Islet of Langerhans (tissue), 1 donor: ENCODE data around the gene S100PBP.
"Not testable (repeated sequence)": the region's sequence is repeated elsewhere in the genome, so short reads cannot be mapped to it uniquely, and the experiment has no call there.

Source experiments
- FAIRE-seq: peaks from one replicate; lab custom pipeline; 2011; peaks lifted over from hg19 to GRCh38; lab: Jason Lieb, UNC

Gene S100PBP

GRCh38 chr1:32786856-32787255 is 30.6 kb upstream of the S100PBP start:
- no peak for FAIRE-seq

- FAIRE-seq, result not testable (repeated sequence)
Measured at GRCh38 chr1:32789356-32789755, 28.1 kb upstream of the S100PBP start.

DNA sequence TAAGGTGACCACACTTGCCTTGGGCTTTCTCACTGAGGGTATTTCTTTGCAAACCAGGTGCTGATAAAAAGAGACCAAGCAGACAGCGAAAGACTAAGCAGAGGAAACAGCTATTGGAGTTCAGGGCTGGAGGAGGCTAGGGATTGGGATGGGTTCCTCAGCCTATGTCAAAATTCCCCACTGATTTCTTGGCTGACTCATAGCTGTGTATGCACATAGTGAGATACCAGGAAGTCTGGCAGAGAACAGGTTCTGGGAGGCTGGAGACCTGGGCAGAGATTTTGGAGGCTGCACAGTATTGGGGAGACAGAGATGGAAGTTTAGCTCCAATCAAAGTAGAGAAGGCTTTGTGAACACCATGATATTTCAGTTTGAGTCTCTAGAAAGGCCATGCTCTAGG is 25.6 kb upstream of the S100PBP start:
- FAIRE-seq, result no peak

DNA sequence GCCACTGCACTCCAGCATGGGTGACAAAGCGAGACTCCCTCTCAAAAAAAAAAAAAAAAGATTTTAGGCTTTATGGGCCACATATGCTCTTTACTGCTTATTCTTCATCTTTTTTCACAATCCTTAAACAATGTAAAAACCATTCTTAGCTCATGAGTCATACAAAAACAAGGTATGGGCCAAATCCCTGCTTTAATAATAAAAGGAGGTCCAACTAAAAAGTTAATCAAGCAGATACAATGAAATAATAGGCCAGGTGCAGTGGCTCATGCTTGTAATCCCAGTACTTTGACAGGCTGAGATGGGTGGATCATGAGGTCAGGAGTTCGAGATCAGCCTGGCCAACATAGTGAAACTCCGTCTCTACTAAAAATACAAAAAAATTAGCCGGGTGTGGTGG is 21.7 kb upstream of the S100PBP start:
- FAIRE-seq, result not testable (repeated sequence)

- FAIRE-seq, result no peak
Measured at GRCh38 chr1:32797456-32797855, 20.0 kb upstream of the S100PBP start.

- FAIRE-seq, result no peak
Measured at GRCh38 chr1:32798191-32798590, 19.3 kb upstream of the S100PBP start.

GRCh38 chr1:32798679-32799416 is 18.6 kb upstream of the S100PBP start:
- FAIRE-seq, result no peak

DNA sequence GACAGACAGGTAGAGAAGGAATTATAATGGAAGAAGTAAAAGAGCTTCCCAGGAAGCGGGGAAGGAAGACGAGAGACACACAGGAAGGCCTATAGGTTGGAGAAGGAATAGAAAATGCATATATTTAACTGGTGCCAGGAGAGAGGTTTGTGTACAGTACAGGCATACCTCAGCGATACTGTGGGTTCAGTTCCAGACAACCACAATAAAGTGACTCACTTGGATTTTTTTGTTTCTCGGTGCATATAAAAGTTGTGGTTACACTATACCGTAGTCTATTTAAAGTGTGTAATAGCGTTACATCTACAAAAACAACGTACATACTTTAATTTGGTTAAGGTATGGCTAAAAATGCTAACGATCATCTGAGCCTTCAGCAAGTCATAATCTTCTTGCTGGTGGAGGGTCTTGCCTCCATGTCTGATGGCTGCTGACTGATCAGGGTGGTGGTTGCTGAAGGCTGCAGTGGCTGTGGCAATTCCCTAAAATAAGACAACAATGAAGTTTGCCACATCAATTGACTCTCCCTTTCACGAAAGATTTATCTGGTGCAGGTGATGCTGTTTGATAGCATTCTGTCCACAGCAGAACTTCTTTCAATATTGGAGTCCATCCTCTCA is 16.2 kb upstream of the S100PBP start:
- FAIRE-seq, result no peak

GRCh38 chr1:32804460-32804859 is 13.0 kb upstream of the S100PBP start:
- FAIRE-seq, result not testable (repeated sequence)

- no peak for FAIRE-seq
Measured at GRCh38 chr1:32806290-32806689, 11.2 kb upstream of the S100PBP start.

GRCh38 chr1:32806910-32807523 is 10.4 kb upstream of the S100PBP start:
- FAIRE-seq, result no peak

DNA sequence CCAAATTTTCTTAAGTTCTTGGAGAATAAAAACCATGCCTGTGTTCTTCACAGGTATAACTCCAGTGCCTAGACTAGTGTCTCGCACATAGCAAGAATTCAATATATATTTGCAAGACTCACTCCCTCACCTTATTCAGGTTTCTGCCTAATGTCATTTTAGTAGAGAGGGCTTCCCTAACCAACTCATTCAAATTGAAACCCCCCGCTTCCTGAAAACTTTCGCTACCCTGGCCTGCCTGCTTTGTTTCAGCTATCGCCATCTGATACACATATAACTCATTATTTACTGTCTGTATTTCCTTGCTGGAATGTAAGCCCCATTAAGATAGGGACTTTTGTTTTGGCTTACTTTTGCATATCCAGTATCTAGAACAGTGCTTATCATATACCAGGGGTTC is 8.9 kb upstream of the S100PBP start:
- FAIRE-seq, result no peak

DNA sequence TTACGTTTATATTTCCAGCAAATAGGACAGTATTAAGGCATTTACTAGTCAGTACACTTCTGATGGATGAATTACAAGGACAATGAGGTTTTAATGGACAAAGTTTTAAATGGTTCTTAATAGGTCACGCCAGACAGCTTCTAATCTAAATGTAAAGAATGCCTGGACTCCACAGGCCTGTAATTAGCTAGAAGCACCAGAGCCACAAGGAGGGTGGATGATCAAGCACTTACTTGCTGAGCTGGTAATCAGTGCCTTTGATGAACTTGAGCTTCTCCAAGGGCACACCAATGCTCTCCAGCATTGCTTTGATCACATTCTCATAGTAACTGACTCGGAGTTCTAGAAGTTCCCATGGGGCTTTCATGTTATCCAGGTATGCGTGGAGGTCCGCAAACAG is 7.1 kb upstream of the S100PBP start:
- FAIRE-seq, result no peak

DNA sequence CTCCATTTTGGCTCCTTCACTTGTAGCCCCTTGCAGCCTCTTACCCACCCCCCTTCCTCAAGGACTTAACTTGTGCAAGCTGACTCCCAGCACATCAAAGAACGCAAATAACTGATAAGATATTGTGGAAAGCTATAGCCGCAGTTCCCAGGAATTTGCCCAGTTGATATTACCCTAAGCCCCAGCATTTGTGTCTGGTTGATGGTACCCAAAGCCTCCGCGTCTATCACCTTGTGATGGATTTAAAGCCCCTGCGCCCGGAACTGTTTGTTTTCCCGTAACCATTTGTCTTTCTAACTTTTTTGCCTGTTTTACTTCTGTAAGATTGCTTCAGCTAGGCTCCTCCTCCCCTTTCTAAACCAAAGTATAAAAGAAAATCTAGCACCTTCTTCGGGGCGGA is 6.2 kb upstream of the S100PBP start:
- no peak for FAIRE-seq

GRCh38 chr1:32811917-32812316 is 5.5 kb upstream of the S100PBP start:
- FAIRE-seq, result no peak

DNA sequence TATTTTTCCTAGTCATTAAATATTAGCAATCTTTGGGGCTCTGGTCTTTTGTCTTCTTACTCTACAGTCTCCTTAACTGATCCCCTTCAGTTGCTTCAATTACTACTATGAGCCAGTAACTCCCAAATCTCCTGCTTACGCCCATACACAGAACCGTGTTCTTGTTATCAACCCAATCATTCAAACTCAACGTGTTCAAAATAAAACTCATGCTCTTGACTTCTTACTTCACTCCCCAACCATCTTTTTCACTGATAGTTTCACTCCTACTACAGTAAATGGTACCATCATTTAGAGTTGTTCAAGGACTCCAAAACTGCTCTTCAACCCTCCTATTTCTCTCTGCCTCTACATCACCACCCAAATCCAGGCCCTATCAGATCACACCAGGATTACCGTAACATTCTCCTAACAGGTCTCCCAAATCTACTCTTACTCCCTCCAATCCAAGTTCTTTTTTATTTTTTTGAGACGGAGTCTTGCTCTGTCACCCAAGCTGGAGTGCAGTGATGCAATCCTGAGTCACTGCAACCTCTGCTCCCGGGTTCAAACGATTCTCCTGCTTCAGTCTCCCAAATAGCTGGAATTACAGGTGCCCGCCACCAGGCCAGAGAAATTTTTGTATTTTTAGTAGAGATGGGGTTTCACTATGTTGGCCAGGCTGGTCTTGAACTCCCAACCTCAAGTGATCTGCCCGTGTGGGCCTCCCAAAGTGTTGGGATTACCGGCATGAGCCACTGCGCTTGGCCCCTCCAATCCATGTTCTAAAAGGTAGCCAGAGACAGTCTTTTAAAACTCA is 3.3 kb upstream of the S100PBP start:
- no peak for FAIRE-seq

DNA sequence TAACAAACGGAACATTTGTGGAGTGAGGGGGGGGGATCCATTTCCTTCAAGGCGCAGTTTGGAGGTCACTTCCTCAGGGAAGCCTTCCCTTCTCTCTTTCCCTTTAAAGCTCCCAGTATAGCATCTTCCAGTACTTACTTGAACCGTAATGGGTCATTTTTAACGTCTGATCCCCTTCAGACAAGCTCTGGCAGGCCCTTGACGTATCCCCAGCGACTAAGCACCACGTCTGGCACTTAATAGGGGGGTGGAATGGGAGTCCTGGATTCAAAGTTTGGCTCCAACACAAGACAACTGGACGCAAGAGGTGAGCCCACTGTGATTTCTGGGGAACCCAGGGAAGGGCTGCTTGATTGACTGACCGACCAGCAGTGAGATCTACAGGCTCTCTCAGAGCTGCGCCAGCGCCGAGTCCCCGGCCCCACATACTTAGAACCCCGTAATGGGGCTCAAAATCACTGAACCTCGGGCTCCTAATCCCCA is 736 bp upstream of the S100PBP start:
- no peak for FAIRE-seq

DNA sequence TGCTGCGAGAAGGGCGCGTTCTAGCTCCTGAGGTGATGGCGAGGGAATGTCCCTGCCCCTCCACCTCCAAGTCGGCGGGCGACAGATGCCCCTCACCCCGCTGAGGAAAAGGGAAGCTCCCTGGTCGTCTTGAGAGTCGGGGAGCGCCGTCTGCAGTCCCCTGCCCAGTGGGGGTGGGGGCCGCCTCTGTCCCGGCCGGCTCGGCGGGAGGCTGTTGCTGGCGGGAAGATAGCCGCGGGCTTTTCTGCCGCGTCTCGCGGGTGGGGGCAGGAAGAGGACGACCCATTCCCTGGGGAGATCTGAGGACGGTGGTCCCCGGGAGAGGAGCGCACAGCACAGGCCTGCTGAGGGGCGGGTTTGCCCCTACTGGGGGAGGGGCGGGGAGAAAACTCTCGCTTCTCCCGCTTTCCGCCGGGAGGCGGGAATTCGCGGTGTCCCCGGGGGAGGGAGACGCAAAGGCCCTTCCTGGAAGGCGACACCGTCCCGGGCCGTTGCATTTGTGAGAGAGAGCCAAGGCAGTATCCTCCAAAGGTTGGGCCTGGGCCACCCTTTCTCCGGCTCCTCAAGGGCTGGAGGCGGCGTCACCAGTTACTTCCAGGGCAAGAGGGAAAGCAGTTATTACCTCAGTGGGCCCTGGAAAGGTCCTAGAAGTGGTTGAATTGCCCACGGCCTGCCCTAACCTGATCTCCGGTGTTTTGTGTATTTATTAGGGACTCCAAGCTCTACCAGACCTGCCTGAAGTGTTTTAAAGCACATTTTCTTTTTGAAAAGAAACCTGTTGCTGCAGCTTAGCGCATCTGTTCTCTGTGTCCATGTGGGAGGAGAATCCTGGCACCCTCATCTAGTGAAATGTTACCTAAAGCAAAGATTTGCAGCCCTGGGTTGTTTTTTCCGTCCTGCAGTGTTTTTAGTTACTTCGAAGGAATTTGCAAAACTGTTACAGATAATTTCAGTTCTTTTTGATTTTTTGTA is 648 bp downstream of the S100PBP start:
- no peak for FAIRE-seq

GRCh38 chr1:32818804-32819541 is 1.5 kb downstream of the S100PBP start:
- FAIRE-seq, result no peak

DNA sequence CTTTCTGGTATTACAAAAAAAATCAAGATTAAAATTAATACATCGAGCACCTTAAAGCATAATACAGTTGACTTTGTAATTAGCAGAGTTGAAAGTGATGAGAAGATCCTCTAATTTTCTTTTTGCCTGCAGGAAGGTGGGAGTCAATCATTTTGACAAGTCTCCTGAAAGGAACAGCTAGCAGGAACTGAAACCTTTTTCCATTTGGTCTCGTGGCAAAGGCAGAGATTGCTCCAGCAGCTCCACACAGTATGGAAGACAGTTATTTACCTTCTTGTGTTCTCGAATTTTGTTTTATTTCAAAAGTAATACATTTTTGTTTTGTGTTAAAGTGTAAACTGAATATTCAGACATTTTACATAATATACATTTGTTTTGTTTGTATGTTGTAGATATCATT is 7.7 kb downstream of the S100PBP start:
- no peak for FAIRE-seq

DNA sequence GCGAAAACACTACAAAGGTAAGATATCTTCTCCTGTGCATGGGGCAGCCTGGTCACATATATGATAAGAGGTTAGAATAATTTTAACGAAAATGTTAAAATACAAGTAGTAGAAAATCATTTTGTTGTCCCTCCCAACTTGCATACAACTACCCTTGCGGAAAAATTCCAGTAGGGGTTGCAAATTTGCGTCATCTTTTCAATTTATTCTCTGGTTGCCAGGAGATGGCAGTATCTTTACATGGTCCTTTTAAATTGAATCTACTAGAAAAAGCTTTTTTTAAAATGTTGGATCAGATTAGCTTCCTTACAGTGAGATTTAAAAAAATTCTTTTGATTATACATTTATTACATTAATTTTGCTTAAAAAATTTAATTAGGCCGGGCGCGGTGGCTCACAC is 10.9 kb downstream of the S100PBP start:
- FAIRE-seq, result peak; percentile 72
